ENCODE results near the gene DOK3.

DNA sequence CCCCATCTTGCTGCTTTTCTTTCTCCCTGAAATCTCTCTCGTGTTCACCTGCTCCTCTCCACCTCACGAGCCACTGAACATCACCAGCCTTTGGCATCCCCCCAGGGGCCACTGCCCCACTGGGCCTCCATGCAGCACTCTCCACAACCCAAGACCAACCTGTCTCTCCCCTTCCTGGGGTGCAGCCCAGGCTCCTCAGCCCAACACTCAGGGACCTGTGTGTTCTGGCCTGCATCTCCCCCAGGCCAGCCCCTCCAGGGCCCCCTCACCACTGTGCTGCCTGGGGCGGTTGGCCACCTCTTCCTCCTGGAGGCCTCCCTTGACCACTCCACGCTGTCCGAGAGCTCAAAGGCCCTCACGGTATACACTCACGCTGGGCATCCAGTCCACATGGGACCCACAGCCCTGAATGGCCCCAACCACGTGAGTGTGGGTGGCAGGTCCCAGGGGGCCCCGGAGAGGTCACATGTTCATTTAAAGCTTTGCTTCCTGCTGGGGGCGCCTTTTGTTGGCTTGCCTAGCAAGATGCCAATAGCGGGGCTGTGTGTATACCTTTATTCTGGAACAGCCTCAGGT, 453 bp upstream of the DOK3 start:
- TF ChIP-seq, protein P1, sequence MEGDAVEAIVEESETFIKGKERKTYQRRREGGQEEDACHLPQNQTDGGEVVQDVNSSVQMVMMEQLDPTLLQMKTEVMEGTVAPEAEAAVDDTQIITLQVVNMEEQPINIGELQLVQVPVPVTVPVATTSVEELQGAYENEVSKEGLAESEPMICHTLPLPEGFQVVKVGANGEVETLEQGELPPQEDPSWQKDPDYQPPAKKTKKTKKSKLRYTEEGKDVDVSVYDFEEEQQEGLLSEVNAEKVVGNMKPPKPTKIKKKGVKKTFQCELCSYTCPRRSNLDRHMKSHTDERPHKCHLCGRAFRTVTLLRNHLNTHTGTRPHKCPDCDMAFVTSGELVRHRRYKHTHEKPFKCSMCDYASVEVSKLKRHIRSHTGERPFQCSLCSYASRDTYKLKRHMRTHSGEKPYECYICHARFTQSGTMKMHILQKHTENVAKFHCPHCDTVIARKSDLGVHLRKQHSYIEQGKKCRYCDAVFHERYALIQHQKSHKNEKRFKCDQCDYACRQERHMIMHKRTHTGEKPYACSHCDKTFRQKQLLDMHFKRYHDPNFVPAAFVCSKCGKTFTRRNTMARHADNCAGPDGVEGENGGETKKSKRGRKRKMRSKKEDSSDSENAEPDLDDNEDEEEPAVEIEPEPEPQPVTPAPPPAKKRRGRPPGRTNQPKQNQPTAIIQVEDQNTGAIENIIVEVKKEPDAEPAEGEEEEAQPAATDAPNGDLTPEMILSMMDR (IDR thresholded peaks at IDR 0.05; ENCODE audit: insufficient read depth, low read depth, low read length), result no peak
- TF ChIP-seq EZH2 (IDR thresholded peaks at IDR 0.05; ENCODE audit: insufficient read depth, low read length), result no peak
